Stomach smooth muscle (tissue), 2 donors: ENCODE data around the gene MUC20.
A peak's percentile ranks its signal among the peaks of the same experiment; 100 is the strongest.
"Not testable (repeated sequence)": the region's sequence is repeated elsewhere in the genome, so short reads cannot be mapped to it uniquely, and the experiment has no call there.

Source experiments
- H3K27ac ChIP-seq: one replicate; pipeline ENCODE4 v1.7.0; 2013; ENCODE audit warnings: mild to moderate bottlenecking, low read length, inconsistent platforms
- H3K27me3 ChIP-seq, 2 donors: one replicate each; pipeline ENCODE4 v1.7.0; 2013; ENCODE audit warnings: low read length in 2 of 2; ENCODE audit not compliant: insufficient read depth in 2 of 2, control insufficient read depth in 1 of 2
- H3K36me3 ChIP-seq, 2 donors: one replicate each; pipeline ENCODE4 v1.7.0; 2013; ENCODE audit warnings: low read length in 2 of 2; ENCODE audit not compliant: control insufficient read depth in 2 of 2, insufficient read depth in 2 of 2
- H3K4me1 ChIP-seq: one replicate; pipeline ENCODE4 v1.7.0; 2013; ENCODE audit warnings: low read length; ENCODE audit not compliant: control insufficient read depth, insufficient read depth
- H3K4me3 ChIP-seq, 2 donors: one replicate each; pipeline ENCODE4 v1.7.0; 2013; ENCODE audit warnings: low read length in 2 of 2
- H3K9ac ChIP-seq, 2 donors: one replicate each; pipeline ENCODE4 v1.7.0; 2013; ENCODE audit warnings: low read length in 2 of 2, mild to moderate bottlenecking in 1 of 2
- H3K9me3 ChIP-seq, 2 donors: one replicate each; pipeline ENCODE4 v1.7.0; 2013; ENCODE audit warnings: low read length in 2 of 2; ENCODE audit not compliant: control insufficient read depth in 2 of 2
- donor health status: healthy.
- donor health status: Pancreatic carcinoma.

Gene MUC20

DNA sequence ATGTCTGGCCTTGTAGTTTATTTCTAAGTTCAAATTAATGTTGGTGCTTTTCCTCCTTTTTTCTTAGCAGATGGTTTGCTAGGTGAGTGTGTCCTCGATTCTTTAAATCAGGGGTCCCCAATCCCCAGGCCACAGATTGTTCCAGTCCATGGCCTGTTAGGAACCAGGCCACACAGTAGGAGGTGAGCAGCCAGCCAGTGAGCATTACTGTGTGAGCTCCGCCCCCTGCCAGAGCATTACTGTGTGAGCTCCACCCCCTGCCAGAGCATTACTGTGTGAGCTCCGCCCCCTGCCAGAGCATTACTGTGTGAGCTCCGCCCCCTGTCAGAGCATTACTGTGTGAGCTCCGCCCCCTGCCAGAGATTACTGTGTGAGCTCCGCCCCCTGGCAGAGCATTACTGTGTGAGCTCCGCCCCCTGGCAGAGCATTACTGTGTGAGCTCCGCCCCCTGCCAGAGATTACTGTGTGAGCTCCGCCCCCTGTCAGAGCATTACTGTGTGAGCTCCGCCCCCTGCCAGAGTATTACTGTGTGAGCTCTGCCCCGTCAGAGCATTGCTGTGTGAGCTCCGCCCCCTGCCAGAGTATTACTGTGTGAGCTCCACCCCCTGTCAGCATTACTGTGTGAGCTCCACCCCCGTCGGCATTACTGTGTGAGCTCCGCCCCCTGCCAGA, 34.1 kb upstream of the MUC20 start:
- H3K4me3 ChIP-seq, H3K9me3 ChIP-seq, H3K9ac ChIP-seq, H3K27me3 ChIP-seq: not testable (repeated sequence)
- Histone ChIP-seq H3K36me3 (peaks cover 11 to 13% of the 10 kb centered on the region in 2 donors), H3K27ac (peak overlapping the region; percentile 37), H3K4me1 (peaks cover 13% of the 10 kb centered on the region)

DNA sequence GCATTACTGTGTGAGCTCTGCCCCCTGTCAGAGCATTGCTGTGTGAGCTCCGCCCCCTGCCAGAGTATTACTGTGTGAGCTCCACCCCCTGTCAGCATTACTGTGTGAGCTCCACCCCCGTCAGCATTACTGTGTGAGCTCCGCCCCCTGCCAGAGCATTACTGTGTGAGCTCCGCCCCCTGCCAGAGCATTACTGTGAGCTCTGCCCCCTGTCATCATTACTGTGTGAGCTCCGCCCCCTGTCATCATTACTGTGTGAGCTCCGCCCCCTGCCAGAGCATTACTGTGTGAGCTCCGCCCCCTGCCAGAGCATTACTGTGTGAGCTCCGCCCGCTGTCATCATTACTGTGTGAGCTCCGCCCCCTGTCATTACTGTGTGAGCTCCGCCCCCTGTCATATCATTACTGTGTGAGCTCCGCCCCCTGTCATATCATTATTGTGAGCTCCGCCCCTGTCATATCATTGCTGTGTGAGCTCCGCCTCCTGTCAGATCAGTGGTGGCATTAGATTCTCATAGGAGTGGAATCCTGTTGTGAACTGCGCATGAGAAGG, 33.5 kb upstream of the MUC20 start:
- Histone ChIP-seq H3K36me3 (peaks cover 11 to 17% of the 10 kb centered on the region in 2 donors), H3K27ac (peak overlapping the region; percentile 67)
- H3K9ac ChIP-seq = not testable (repeated sequence)

DNA sequence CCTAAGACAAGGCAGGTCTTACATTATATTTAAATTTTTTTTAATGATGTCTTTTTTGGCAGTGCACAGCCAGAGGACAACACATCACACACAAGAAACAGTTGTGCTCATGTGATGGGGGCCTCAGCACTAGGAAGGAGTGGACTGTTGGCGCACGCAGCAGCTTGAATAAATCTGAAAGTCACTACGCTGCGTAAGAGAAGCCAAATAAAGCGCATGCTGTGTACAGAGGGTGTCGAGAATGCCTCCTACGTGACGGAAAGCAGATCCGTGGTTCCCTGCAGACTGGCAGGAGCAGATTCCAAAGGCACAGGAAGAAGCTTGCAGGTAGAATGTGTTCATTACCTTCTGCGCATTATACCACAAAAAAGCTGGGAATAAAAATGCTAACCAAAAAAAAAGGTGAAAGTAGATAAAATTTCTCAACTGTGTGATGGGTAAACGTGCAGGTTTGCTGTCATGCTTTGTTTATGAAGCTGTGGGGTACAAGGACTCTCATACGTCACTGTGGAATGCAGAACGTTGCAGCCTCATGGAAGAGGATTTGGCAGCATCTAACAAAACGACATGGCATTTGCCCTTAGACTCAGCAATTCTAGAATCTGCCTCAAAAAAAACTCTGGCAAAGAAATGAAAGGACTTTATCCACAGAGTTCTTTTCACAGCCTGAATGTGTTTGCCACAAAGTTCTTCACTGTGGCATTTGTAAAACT, 32.2 kb upstream of the MUC20 start:
- Histone ChIP-seq H3K27ac (peak overlapping the region; percentile 64), H3K36me3 (peaks cover 7 to 25% of the 10 kb centered on the region in 2 donors)
- not testable (repeated sequence) for H3K9ac ChIP-seq

More for the DNA sequence above, 33.5 kb upstream of the MUC20 start:
- H3K9me3 ChIP-seq, H3K4me3 ChIP-seq, H3K27me3 ChIP-seq: not testable (repeated sequence)
- peaks cover 13% of the 10 kb centered on the region for H3K4me1 ChIP-seq

DNA sequence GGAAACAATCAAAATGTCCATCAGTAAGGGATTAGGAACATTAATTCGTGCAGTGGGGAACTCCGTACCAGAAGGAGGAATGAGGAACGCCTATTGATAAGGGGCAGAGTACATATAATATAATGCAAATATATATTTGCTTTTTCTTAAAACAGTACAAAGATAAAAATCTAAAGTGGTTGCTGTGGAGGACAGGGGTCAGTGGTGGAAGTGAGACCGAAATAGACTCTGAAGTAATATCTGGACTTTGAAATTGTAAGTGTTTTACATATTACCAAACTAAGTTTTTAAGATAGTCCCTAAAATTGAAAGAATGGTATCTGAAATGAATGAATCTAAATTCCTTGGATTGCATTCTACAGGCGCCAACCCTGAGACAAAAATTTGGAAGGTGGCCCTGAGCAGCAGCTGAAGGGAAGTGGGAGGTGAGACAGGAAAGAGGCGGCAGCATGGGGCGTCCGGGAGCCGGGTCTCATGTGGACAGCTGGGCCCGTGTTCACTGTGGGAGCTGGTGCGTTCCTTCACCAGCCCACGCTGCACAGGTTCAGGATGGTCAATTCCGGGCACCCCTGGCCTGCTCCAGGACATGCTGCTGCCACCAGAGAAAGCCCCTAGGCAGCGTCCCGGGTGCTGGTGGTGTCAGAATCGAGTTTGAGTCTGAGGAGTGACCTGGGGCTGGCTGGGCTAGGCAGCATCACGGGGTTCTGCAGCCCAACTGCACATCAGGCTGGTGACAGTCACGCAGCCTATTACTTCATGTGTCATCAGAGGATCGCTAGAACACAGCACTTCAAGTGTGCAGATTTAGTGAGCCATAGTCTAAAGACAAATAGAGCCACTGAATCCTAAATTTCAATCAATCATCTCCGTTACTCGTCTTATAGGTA, 31.4 kb upstream of the MUC20 start:
- Histone ChIP-seq H3K36me3 (peaks cover 0 to 25% of the 10 kb centered on the region in 2 donors), H3K27ac (peak overlapping the region; percentile 64), H3K4me1 (peaks cover 16% of the 10 kb centered on the region)
- H3K27me3 ChIP-seq, H3K9ac ChIP-seq, H3K9me3 ChIP-seq, H3K4me3 ChIP-seq: not testable (repeated sequence)

More for the DNA sequence above, 32.2 kb upstream of the MUC20 start:
- H3K4me3 ChIP-seq, H3K27me3 ChIP-seq, H3K9me3 ChIP-seq: not testable (repeated sequence)
- H3K4me1 ChIP-seq = peaks cover 16% of the 10 kb centered on the region

DNA sequence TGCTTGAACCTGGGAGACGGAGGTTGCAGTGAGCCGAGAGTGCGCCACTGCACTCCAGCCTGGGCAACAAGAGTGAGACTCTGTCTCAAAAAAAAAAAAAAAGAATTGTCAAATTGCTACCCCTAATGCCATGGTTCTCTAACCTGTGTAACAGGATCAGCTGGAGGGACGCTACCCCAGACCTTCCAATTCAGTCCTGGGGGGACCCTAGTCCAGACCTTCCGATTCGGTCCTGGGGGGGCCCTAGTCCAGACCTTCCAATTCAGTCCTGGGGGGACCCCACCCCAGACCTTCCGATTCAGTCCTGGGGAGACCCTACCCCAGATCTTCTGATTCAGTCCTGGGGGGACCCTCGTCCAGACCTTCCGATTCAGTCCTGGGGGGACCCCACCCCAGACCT, 29.8 kb upstream of the MUC20 start:
- H3K9me3 ChIP-seq = no peaks in the 10 kb centered on the region
- H3K36me3 ChIP-seq = peaks cover 0 to 30% of the 10 kb centered on the region in 2 donors
- H3K4me3 ChIP-seq = no peak overlapping the region
- peaks cover 16% of the 10 kb centered on the region for H3K4me1 ChIP-seq
- no peak overlapping the region for H3K27ac ChIP-seq
- no peak overlapping the region for H3K9ac ChIP-seq
- no peaks in the 10 kb centered on the region for H3K27me3 ChIP-seq

DNA sequence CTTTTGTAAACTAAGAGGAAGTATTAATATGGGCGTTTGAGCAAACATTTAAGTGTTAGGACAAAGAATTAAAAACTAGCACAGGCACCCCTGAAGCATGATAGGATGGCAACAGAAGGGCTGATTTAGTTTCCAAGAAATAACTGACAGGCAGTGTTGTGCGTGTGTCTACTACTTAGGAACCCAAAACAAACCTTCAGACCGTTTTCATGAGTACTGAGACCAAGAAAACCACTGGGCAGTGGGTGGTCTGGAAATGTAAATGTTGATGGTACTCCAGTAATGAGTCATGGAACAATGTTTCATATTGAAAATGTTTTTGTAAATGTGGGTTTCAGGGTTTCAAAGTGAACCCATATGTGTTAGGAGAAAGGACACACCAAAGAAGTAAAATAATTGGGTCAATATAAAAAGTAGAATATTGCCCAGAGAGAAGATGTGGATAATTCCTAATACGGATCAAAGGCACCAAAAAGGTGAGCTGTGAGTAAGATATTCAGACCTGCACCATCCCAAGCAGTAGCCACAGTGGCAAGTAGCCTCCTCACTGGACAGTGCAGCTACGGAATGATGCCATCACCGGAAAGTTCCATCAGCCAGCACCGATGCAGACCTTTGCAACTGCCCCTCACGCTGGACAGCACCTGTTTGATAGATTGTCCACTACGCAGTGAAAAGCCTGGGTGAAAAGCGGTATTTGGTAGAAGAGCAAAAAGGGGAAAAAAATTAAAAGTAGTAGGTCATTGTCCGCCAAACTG, 29.0 kb upstream of the MUC20 start:
- not testable (repeated sequence) for H3K27me3 ChIP-seq, H3K9ac ChIP-seq, H3K4me3 ChIP-seq, H3K27ac ChIP-seq, H3K9me3 ChIP-seq
- Histone ChIP-seq H3K36me3 (peaks cover 0 to 32% of the 10 kb centered on the region in 2 donors), H3K4me1 (peaks cover 16% of the 10 kb centered on the region)

DNA sequence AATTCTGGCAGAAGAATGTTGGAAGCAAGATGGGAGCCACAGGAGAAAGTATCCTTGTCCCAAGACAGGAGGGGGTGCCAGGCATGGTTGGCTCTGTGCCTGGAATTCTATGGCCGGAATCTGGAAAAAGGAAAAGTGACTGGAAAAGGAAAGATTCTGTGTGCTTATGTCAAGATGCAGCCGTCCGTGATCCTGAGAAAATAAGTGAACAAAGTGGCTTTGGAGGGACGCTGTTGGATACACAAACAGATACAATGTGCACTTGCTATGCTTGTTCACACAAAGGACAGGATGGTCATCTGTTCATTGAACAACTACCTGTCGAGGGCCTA, 28.5 kb upstream of the MUC20 start:
- H3K4me3 ChIP-seq = no peak overlapping the region
- peaks cover 16% of the 10 kb centered on the region for H3K4me1 ChIP-seq
- no peaks in the 10 kb centered on the region for H3K9me3 ChIP-seq
- H3K27me3 ChIP-seq = no peaks in the 10 kb centered on the region
- H3K36me3 ChIP-seq = peaks cover 0 to 34% of the 10 kb centered on the region in 2 donors
- no peak overlapping the region for H3K27ac ChIP-seq
- H3K9ac ChIP-seq = no peak overlapping the region

DNA sequence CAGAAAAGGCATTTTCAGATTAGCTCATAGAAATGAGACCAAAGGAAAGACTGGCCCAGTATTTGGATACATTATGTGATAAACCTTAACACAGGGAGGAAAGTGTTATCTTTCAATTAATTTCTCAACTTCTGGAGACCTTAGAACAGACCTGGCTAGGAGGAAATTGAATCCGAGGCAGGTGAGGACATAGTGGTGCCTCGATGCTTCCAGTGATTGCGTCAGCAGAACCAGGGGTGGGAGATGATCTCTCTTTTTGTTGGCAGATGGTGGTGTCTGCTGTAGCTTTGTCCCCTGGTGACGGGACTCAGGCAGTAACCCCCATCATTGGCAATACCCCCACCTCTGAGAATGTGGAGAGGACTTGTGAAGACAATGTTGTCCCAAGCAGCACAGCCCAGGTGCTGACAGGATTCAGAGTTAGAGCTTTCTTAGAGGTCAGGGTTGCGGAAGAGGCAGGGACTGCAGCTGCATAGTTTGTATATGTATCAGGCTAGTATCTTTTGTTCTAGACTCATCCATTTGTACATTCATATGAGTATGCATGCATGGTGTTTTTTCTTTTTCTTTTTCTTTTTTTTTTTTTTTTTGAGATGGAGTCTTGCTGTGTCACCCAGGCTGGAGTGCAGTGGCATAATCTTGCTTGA, 27.9 kb upstream of the MUC20 start:
- H3K9me3 ChIP-seq = no peaks in the 10 kb centered on the region
- peaks cover 17% of the 10 kb centered on the region for H3K4me1 ChIP-seq
- no peak overlapping the region for H3K27ac ChIP-seq
- H3K27me3 ChIP-seq = no peaks in the 10 kb centered on the region
- no peak overlapping the region for H3K4me3 ChIP-seq
- no peak overlapping the region for H3K9ac ChIP-seq
- H3K36me3 ChIP-seq = peaks cover 0 to 39% of the 10 kb centered on the region in 2 donors

DNA sequence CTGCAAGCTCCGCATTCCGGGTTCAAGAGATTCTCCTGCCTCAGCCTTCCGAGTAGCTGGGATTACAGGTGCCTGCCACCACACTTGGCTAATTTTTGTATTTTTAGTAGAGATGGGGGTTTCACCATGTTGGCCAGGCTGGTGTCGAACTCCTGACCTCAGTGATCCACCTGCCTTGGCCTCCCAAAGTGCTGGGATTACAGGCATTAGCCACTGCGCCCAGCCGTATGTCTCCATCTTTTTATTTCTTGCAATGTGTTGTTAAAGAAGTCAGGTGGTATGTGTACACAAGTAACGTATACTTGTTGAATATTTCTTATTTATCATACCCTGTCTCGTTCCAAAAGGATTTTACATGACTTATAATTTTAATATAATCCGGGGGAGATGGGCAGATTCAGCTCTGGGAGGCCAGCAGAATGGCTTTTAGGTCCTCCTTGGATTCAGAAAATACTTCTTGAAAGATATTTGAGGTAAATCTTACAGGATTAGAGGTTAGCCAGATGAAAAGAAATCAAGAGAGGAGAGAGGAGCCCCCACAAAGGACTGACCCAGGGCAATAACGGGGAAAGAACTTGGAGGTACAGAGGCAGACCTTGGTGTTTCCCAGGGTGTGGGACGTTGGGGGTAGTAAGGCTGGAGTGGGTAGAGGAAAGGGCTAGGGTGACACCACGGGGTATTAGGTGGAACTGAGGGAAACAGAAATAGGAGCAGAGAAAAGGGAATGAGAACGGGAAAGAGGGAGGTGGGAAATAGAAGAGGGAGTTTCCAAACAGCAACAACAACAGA, 27.2 kb upstream of the MUC20 start:
- Histone ChIP-seq H3K4me3 (no peak overlapping the region), H3K27me3 (no peaks in the 10 kb centered on the region), H3K9ac (no peak overlapping the region), H3K36me3 (peaks cover 0 to 42% of the 10 kb centered on the region in 2 donors), H3K4me1 (peaks cover 18% of the 10 kb centered on the region), H3K9me3 (no peaks in the 10 kb centered on the region), H3K27ac (no peak overlapping the region)
